AML-193 (cell line): ENCODE measurements around the gene PIP4K2A.
"Not testable (repeated sequence)": the region's sequence is repeated elsewhere in the genome, so short reads cannot be mapped to it uniquely, and the experiment has no call there.

ENCODE experiments used
- DNase-seq, 2 experiments: peaks; one replicate each; lab custom pipeline; 2025; lab: John Stamatoyannopoulos, UW

The PIP4K2A gene

DNA sequence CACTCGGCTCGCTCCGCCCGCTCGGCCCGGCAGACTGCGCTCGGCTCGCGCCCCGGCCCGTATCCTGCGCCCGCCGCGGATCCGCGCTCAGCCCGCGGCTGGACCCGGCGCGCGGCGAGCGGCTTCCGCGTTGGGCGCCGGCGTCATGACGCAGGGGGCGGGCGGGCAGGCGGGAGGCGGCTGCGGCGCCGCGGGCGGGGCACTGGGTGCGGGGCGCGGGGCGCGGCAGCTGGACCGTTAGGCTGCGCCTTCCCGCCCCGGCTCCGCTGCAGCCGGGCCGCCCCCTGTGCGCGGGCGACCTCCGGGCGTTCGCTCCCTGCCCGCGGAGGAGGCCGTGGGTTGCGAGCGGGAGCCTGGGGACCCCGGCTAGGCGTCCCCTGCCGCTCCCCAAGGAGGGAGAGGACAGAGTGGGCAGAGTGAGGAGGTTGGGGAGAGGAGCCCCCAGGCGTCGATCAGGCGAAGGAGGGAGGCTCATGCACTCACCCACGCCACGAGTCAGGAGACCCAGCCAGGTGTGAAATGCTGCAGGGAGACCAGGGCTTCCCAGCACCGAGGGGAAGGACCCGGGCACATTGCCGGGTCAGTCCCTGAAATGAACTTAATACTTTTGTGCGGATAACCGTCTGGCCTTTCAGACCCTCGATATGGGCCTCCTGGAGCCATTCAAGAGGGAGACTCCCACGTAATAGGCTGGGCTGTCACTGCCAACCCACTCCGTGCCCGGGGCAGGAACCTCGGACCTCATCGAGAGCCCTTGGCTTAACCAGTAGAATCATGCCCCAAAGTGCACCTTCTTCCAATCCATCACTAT, at the start of gene PIP4K2A:
TSS of gene PIP4K2A (minus strand) at position 100 of the 811 bp plus-strand sequence. CDS start 252 bp downstream, outside the sequence.
- peak; percentile 28 to 53 for DNase-seq

- no peak for DNase-seq
Observed at GRCh38 chr10:22761569-22762220, 47.3 kb upstream of the PIP4K2A start.

DNA sequence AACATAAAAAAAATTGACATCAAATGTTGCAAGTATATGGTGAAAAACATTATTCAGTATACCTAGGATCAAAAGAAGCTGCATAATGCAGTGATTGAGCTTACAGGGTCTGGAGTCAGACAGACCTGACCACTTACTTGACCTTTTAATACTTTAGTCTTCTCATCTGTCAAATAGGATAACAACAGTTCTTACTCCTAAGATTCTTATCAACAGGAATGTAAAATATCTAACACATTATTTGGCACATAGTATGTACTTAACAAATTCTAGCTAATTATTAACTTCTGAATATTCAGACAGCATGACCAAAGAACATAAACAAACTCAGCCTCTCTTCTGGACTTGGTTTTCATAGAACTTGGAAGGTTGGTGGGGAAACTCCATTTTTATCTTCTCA, 45.6 kb upstream of the PIP4K2A start:
- DNase-seq = no peak

GRCh38 chr10:22758867-22759266, 44.5 kb upstream of the PIP4K2A start:
- no peak for DNase-seq

GRCh38 chr10:22754296-22754695, 39.9 kb upstream of the PIP4K2A start:
- no peak for DNase-seq

DNA sequence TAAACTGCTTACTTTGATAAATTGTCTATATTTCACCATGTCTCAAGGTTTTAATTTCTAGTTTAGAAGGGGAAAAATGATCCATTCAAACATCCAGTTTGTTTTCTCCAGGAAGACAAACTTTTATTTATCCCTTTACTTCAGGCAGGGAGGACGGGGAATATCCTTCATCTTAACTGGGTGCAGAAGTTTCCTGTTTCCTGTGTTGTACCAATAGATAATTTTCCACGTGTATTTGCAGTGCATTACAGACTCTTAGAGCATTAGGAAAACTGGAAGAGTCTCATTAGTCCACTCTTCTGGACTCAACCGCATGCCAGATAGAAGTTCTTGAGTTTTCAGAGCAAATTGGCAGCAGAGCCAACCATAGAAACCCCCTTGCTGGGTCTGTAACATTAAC, 39.4 kb upstream of the PIP4K2A start:
- DNase-seq = no peak

DNA sequence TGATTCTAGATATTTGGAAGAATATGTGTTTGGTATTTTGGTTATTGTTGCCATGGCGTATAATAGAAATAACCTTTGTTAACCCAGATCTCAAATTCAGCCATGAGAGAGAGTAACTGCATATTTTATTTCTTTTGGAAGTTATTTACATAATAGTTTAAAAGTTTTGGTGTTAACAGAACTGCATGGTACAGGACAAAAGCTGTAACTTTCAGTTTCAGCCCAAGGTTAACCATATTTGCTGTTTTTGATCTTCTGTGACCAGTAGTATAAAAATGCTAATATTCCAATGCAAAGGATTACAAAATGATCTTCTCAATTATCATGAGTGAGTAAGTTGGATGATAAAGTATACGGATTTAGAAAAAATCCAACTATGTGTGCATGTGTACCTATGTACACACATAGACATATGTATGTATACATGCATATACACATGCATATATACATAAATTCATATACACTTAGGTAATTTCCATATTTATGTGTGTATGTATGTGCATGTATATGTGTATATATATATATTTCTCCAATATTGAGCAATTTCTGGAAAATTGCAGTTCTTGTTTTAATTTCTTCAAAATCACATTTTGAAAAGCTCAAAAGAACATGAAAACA, 38.0 kb upstream of the PIP4K2A start:
- DNase-seq = no peak

DNA sequence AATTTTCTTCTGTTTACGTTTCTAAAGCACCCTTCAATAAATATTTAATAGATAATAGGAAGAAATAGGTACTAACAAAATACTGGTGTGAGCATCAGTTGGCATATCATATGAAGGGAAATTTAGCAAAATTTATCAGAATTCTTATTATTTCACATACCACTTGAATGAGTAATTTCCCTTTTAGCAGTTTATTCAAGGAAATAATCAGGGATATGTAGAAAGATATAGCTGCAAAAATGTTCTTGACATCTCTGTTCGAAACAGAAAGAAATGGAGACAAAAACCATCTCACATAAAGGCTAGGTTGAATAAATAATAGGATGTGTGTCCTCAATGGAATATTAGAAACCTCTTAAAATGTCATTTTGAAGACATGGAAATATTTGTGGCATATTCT, 35.8 kb upstream of the PIP4K2A start:
- DNase-seq = no peak

- DNase-seq = not testable (repeated sequence)
Observed at GRCh38 chr10:22744858-22745257, 30.5 kb upstream of the PIP4K2A start.

GRCh38 chr10:22742678-22743077, 28.3 kb upstream of the PIP4K2A start:
- peak; percentile 77 to 86 for DNase-seq

DNA sequence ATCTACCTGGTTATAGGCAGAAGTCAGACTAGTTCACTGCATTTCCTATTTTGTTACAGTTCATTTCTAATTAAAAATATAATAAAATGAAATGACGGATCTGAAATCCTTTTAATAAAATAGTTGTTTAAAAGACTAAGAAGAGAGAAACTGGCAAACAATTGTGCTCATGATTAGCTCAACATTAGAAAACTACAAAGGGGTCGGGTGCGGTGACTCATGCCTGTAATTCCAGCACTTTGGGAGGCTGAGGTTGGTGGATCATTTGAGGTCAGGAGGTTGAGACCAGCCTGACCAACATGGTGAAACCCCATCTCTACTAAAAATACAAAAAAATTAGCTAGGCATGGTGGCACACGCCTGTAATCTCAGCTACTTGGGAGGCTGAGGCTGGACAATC, 27.3 kb upstream of the PIP4K2A start:
- DNase-seq = not testable (repeated sequence)

GRCh38 chr10:22740180-22740579, 25.8 kb upstream of the PIP4K2A start:
- no peak for DNase-seq

DNA sequence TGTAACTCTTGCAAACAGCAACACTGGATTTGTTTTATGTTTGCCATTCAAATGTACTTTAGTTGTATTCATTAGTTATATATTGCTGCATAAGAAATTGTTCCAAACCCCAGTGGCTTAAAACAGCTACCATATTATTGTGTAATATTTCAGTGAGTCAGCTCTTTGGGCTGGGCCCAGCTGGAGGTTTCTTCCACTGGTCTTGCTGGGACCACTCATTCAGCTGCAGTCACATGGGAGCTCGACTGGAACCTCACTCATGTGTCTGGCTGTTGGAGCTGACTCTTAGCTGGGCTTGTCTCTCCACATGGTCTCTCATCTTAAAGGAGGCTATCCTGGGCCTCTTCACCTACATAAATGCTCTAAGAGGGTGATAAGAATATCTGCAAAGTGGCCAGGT, 23.2 kb upstream of the PIP4K2A start:
- no peak for DNase-seq

GRCh38 chr10:22736134-22736533, 21.8 kb upstream of the PIP4K2A start:
- no peak for DNase-seq

DNA sequence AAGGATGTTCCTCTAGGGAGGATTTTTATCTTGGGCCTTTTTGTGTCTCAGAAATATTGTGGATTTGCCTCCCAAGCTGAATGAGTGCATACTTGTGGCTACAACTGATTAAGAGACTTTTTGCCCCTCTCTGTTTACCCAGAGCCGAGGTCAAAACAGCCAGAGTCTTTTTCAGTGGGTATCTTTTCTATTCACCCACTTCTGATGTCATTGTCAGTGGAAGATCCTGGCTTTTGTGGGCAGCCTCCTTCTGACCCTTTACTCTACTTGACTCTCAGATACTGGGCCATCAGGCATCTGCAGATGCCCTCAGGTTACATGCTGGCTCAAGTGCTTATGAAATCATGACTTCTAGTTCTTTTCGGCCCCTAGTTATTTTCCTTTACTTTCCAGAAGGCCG, 19.6 kb upstream of the PIP4K2A start:
- DNase-seq = no peak

GRCh38 chr10:22727663-22728062, 13.3 kb upstream of the PIP4K2A start:
- DNase-seq = no peak

GRCh38 chr10:22727112-22727511, 12.7 kb upstream of the PIP4K2A start:
- no peak for DNase-seq

GRCh38 chr10:22724773-22725172, 10.4 kb upstream of the PIP4K2A start:
- DNase-seq = no peak

DNA sequence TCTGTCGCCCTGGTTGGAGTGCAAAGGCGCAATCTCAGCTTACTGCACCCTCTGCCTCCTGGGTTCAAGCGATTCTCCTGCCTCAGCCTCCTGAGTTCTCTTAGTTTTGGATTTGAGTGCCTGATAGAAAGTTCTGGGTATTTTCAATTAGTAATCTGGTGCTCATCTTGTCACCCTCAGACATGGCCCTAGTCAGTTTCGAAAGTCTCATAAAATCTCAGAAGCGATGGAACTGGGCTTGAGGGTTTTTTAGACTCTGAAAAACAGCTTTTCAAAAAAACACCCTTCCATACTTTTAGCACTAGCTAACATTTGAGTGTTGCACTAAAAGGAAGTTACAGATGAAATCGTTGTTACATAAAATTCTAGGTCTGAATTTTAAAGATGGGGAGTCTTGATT, 9.4 kb upstream of the PIP4K2A start:
- no peak for DNase-seq

DNA sequence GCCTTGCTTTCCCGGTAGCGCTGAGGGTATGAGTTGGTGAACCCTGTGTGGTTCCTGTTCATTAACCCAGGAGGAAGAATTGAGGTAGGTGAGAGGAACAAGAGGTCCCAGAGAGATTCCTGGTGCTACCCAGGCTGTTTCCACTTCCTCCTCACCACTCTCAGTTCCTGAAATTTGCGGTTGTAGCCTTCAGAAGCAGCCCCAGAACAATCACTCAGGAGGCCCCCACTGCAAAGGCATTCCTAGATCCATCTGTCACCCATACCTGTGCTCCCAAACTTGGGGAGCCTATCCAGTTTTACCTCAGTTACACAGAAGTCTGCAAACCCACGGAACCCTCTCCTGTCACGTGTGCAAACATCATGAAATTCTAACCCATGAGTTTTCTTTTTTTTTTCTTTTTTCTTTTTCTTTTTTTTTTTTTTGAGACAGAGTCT, 9.0 kb upstream of the PIP4K2A start:
- no peak for DNase-seq

GRCh38 chr10:22722626-22723169, 8.3 kb upstream of the PIP4K2A start:
- no peak for DNase-seq

- DNase-seq = no peak
Observed at GRCh38 chr10:22720667-22721066, 6.3 kb upstream of the PIP4K2A start.
